Right lobe of liver (tissue), 6 donors: ENCODE results near the gene VPS26A. TPM values are rescaled to one million over a fixed set of nuclear protein-coding genes. Genes with fewer than 3 reads are reported as not detected.

Experiments used
- ATAC-seq, 4 donors: fragments of 200-7000 bp; cut with Tn5 transposase; one replicate each; pipeline ENCODE4 v1.9.1; 2020; ENCODE audit warnings: mild to moderate bottlenecking in 4 of 4, moderate library complexity in 4 of 4
- DNase-seq, 3 donors: peaks; one replicate each; pipeline ENCODE4 v3.0.0-alpha.2; 2020
- H3K27ac ChIP-seq, 3 donors: fragments of 200-600 bp; one replicate each; pipeline ENCODE4 v1.8.0; 2022
- H3K27me3 ChIP-seq, 2 donors: fragments of 200-600 bp; one replicate each; pipeline ENCODE4 v1.8.0; 2022
- H3K36me3 ChIP-seq, 4 donors: fragments of 200-600 bp; sonication (generic) in 1 of 4; one replicate each; pipeline versions ENCODE4 v1.5.1 to v1.8.0; 2017 to 2022; ENCODE audit warnings: control low read depth in 1 of 4
- H3K4me1 ChIP-seq, 4 donors: fragments of 200-600 bp; sonication (generic) in 1 of 4; one replicate each; pipeline versions ENCODE4 v1.5.1 to v1.8.0; 2017 to 2022; ENCODE audit warnings: control low read depth in 1 of 4
- H3K4me3 ChIP-seq, 3 donors: fragments of 200-600 bp; one replicate each; pipeline ENCODE4 v1.8.0; 2022
- H3K9me3 ChIP-seq, 4 donors: fragments of 200-600 bp; sonication (generic) in 1 of 4; one replicate each; pipeline versions ENCODE4 v1.5.1 to v1.8.0; 2017 to 2022; ENCODE audit warnings: control low read depth in 1 of 4
- POLR2A ChIP-seq: fragments of 450-650 bp; IDR thresholded peaks from one replicate; pipeline ENCODE4 v1.6.1; 2017; ENCODE audit warnings: antibody characterized with exemption, mild to moderate bottlenecking
- WGBS: methylation state at CpG from one replicate; pipeline ENCODE4 v1.1.6; 2018; ENCODE audit warnings: low coverage, low lambda C conversion rate; ENCODE audit not compliant: insufficient coverage; ENCODE audit errors: missing lambda C conversion rate; 5-methylcytosine and 5-hydroxymethylcytosine counted together
- intact Hi-C, 2 donors: fragments of 100-400 bp; cut with DNase I; formaldehyde crosslinking; loops; one replicate each; pipeline versions ENCODE4 v1.11.2 to v1.14.1; 2022
- total RNA-seq, 6 experiments: library from RNA; depleted of rRNA in 2 of 6; stranded (reverse); fragments of >200 nt in 2 of 6; fragmentation: NEBNext Ultra II Directional in 3 of 6; extraction: Animal tissue kit (Norgen Biotek cat#: 25700) in 3 of 6; gene quantifications; one replicate each; pipeline versions ENCODE4 v1.1.0 to v1.2.4, GENCODE V29; 2016 to 2023
- TF ChIP-seq, protein P1 (sequence below), 4 donors: fragments of 200-600 bp in 3 of 4; fragments of 450-650 bp in 1 of 4; IDR thresholded peaks; one replicate each; pipeline versions ENCODE4 v1.5.1 to v1.8.0; 2016 to 2022; ENCODE audit warnings: antibody characterized with exemption in 4 of 4, mild to moderate bottlenecking in 2 of 4
- donor health status: DM: no; HTN: yes; CAD: no.
- donor health status: DM: no; HTN: no; CAD: no.
- donor health status: DM: no; HTN: no; CAD: no.
- donor health status: DM: no; HTN: yes; CAD: no.
- donor health status: DM: no; HTN: yes; CAD: no.

Gene VPS26A
- total RNA-seq, 6 experiments from 2014 or later = 13.3 to 24.7 (median 19.3) TPM

DNA sequence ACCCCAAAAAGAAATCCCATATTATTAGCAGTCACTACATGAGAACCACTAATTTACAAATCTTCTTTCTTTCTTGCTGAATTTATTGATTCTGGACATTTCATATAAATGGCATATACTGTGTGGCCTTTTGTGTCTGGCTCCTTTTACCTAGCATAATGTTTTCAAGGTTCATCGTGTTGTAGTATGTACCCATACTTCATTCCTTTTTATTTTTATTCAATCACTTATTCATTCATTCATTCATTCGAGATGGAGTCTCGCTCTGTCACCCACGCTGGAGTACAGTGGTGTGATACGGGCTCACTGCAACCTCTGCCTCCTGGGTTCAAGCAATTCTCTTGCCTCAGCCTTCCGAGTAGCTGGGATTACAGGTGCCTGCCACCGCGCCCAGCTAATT lies 21.9 kb downstream of the VPS26A start:
- Histone ChIP-seq H3K36me3 (no peaks in the 10 kb centered on the region), H3K4me3 (no peak overlapping the region), H3K27me3 (no peaks in the 10 kb centered on the region), H3K9me3 (no peaks in the 10 kb centered on the region), H3K4me1 (peaks cover 0 to 10% (median 0%) of the 10 kb centered on the region in 4 donors), H3K27ac (no peak overlapping the region)
- DNase-seq (no peak), ATAC-seq (no peak)
- WGBS = 93% methylated on average over 4 of the region's 8 CpGs
- intact Hi-C loops = no loop called here
- TF ChIP-seq, protein P1, sequence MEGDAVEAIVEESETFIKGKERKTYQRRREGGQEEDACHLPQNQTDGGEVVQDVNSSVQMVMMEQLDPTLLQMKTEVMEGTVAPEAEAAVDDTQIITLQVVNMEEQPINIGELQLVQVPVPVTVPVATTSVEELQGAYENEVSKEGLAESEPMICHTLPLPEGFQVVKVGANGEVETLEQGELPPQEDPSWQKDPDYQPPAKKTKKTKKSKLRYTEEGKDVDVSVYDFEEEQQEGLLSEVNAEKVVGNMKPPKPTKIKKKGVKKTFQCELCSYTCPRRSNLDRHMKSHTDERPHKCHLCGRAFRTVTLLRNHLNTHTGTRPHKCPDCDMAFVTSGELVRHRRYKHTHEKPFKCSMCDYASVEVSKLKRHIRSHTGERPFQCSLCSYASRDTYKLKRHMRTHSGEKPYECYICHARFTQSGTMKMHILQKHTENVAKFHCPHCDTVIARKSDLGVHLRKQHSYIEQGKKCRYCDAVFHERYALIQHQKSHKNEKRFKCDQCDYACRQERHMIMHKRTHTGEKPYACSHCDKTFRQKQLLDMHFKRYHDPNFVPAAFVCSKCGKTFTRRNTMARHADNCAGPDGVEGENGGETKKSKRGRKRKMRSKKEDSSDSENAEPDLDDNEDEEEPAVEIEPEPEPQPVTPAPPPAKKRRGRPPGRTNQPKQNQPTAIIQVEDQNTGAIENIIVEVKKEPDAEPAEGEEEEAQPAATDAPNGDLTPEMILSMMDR (IDR thresholded peaks at IDR 0.05) = no peak
- TF ChIP-seq POLR2A = no peak

DNA sequence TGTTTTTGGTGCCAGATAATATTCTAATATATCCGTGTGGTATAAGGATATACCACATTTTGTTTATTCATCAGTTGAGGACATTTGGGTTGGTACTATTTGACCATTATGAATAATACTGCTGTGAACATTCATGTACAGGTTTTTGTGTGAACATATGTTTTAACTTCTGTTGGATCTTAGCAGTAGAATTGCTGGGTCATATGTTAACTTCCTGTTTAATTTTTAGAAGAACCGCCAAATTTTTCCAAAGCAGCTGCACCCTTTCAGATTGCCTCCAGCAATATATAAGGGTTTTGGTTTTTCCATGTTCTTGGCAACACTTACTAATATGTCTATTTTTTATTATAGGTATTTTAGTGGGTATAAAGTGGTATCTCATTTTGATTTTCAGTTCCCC lies 22.8 kb downstream of the VPS26A start:
- intact Hi-C loops = no loop called here
- TF ChIP-seq, protein P1 (IDR thresholded peaks at IDR 0.05) = no peak
- no peak for TF ChIP-seq POLR2A
- H3K4me1 ChIP-seq = peaks cover 0 to 10% (median 0%) of the 10 kb centered on the region in 4 donors
- no peak overlapping the region for H3K27ac ChIP-seq
- H3K4me3 ChIP-seq = no peak overlapping the region
- no peaks in the 10 kb centered on the region for H3K36me3 ChIP-seq
- H3K27me3 ChIP-seq = no peaks in the 10 kb centered on the region
- 60% methylated on average over 2 of the region's 2 CpGs for WGBS
- ATAC-seq = no peak
- DNase-seq = no peak
- no peaks in the 10 kb centered on the region for H3K9me3 ChIP-seq

GRCh38 chr10:69151984-69152383 lies 28.0 kb downstream of the VPS26A start:
- Histone ChIP-seq H3K27ac (no peak overlapping the region), H3K4me1 (peaks cover 0 to 7% (median 0%) of the 10 kb centered on the region in 4 donors), H3K27me3 (no peaks in the 10 kb centered on the region), H3K36me3 (peaks cover 0 to 4% (median 0%) of the 10 kb centered on the region in 4 donors), H3K4me3 (no peak overlapping the region), H3K9me3 (no peaks in the 10 kb centered on the region)
- no peak for DNase-seq
- WGBS = 89% methylated on average over 3 of the region's 3 CpGs
- intact Hi-C loops = no loop called here
- ATAC-seq = no peak
- TF ChIP-seq POLR2A = no peak
- TF ChIP-seq, protein P1 (IDR thresholded peaks at IDR 0.05) = no peak

GRCh38 chr10:69153227-69153626 lies 29.2 kb downstream of the VPS26A start:
- Histone ChIP-seq H3K9me3 (no peaks in the 10 kb centered on the region), H3K4me3 (no peak overlapping the region), H3K27ac (no peak overlapping the region), H3K27me3 (no peaks in the 10 kb centered on the region), H3K36me3 (peaks cover 0 to 12% (median 2%) of the 10 kb centered on the region in 4 donors), H3K4me1 (peaks cover 0 to 3% (median 0%) of the 10 kb centered on the region in 4 donors)
- ATAC-seq (peak; percentile 49 to 84 (median 63)), DNase-seq (no peak)
- intact Hi-C loops = no loop called here
- TF ChIP-seq, protein P1 (IDR thresholded peaks at IDR 0.05) = no peak
- TF ChIP-seq POLR2A = no peak
- WGBS = 75% methylated on average over 4 of the region's 6 CpGs

DNA sequence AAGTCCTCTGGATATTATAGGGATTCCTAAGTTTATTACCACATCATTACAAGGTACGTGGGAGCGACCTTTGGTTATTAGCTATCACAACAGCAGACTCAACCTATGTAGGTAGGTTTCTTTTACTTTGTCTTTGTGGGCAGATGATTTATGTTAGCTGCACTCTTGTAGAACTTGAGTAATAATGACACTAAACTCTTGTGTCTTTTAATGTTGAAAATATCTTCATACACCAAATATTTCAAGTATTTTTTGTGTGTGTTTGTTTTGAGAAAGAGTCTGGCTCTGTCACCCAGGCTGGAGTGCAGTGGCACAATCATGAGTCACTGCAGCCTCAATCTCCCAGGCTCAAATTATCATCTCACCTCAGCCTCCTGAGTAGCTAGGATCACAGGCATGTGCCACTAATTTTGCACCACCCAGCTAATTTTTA lies 36.8 kb downstream of the VPS26A start:
- Histone ChIP-seq H3K27me3 (no peaks in the 10 kb centered on the region), H3K4me3 (no peak overlapping the region), H3K27ac (no peak overlapping the region), H3K36me3 (peaks cover 0 to 36% (median 11%) of the 10 kb centered on the region in 4 donors), H3K4me1 (no peaks in the 10 kb centered on the region), H3K9me3 (no peaks in the 10 kb centered on the region)
- WGBS = 86% methylated on average over 1 of the region's 2 CpGs
- TF ChIP-seq, protein P1 (IDR thresholded peaks at IDR 0.05) = no peak
- TF ChIP-seq POLR2A = no peak
- DNase-seq (no peak), ATAC-seq (no peak)
- intact Hi-C loops = no loop called here
